Omental fat pad (tissue), 4 donors: ENCODE measurements around the gene KIF3A. TPM values are rescaled to one million over a fixed set of nuclear protein-coding genes. Genes with fewer than 3 reads are reported as not detected.
A peak's percentile ranks its signal among the peaks of the same experiment; 100 is the strongest.

Experiments
- ATAC-seq: fragments of 150-250 bp; one replicate; pipeline ENCODE4 v1.9.1; 2016; ENCODE audit warnings: mild to moderate bottlenecking, moderate library complexity; ENCODE audit not compliant: low FRiP score
- DNase-seq: peaks from one replicate; pipeline ENCODE4 v3.0.0-alpha.2; 2019; ENCODE audit warnings: low spot score
- total RNA-seq, 4 donors: library from RNA; depleted of rRNA; stranded (reverse); fragments of >200 nt; gene quantifications; one replicate each; pipeline ENCODE4 v1.1.0, GENCODE V29; 2016
- TF ChIP-seq, protein P1 (sequence below), 3 donors: fragments of 450-650 bp; IDR thresholded peaks; one replicate each; pipeline ENCODE4 v1.5.1; 2016 to 2017; ENCODE audit warnings: antibody characterized with exemption in 3 of 3, mild to moderate bottlenecking in 3 of 3, moderate library complexity in 2 of 3

Gene KIF3A
- 10 to 100 TPM in 1 of 4 donors, 1 to 10 TPM in 3; 4.4 to 10.4 (median 5.9) TPM for total RNA-seq

DNA sequence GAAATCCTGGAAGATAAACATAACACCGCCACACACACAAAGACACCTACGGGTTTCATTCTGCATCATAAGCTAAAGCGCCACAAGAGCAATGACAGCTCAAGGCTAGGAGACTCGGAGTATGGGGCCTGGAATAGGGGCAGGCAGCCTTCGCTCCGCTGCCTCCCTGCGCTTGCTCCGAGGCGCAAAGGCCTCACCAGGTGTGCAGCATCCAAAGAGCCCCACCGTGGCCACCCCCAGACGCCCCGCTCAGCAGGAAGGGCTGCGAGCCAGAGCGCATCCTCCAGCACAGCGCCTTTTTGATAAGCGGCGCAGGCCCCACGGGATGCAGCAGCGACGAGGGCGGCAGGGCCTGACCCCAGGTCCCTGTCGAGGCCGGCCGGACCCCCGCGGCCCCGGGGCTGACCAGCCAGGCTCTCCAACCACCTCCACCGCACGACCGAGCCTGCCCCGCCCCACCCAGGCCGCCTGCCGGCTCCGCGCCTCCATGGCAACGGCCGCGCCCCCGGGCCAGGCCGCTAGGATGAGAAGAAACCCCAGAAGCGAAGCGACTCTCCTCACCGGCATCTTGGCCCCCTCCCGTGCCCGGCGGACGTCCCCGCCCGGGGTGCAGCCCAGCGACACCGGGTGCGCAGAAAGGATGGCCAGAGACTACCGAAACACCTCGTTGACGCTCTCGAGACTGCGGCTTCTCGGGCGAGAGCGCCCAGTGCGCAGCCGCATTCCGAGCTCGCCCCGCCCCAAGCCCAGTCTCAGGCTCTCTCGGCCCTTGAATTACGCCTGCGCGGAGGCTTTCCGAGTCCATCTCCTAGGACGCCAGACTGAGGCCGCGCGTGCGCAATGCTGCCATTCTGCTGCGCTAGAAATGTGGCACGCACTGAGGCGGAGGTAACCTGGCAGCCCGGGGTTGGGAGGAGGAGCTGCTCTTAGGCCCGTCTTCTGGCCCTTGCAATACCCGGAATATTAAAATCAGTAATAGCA lies at the start of gene KIF3A:
KIF3A (minus strand) TSS at position 694 of the 981 bp plus-strand sequence; CDS start at position 567, 127 bp downstream.
- TF ChIP-seq, protein P1, sequence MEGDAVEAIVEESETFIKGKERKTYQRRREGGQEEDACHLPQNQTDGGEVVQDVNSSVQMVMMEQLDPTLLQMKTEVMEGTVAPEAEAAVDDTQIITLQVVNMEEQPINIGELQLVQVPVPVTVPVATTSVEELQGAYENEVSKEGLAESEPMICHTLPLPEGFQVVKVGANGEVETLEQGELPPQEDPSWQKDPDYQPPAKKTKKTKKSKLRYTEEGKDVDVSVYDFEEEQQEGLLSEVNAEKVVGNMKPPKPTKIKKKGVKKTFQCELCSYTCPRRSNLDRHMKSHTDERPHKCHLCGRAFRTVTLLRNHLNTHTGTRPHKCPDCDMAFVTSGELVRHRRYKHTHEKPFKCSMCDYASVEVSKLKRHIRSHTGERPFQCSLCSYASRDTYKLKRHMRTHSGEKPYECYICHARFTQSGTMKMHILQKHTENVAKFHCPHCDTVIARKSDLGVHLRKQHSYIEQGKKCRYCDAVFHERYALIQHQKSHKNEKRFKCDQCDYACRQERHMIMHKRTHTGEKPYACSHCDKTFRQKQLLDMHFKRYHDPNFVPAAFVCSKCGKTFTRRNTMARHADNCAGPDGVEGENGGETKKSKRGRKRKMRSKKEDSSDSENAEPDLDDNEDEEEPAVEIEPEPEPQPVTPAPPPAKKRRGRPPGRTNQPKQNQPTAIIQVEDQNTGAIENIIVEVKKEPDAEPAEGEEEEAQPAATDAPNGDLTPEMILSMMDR (IDR thresholded peaks at IDR 0.05), result no peak
- peak; percentile 83 for DNase-seq
- ATAC-seq, result peak; percentile 99

DNA sequence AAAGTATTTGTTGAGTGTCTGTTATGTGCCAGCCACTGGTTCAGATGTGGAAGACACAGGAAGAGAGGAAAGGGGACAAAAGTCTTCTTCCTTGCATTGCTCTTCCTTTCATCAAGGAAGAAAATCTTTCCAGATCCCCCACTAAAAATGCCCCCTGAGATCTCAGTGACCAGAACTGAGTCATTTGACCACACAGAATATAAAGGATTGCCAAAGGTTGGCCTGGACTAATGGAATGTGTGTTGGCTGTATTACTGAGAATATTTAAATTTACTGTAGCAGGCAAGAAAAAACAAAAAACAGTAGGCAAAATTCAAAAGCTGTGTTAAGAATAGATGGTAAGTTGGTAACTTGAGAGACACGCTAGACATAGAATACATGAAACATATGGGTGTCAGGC lies 49.7 kb upstream of the KIF3A start:
- no peak for ATAC-seq
- TF ChIP-seq, protein P1 (IDR thresholded peaks at IDR 0.05), result no peak
- DNase-seq, result no peak

DNA sequence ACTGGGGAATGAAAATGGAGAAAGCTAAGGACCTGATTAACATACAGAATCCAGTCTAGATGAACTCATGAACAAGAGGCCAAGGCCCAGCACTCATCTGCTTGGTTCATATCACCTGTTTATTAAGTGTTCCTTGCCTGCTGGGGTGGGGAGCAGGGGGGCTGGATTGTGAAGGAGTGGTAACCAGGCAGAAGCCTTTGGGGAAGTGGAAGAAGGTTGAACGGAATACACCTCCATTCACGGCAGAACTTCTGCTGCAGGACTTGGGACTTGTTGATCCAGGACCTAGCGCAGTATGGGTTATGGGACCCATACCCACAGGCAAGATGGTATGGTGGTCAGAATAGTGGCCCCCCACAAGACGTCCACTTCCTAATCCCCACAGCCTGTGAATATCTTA lies 48.5 kb upstream of the KIF3A start:
- DNase-seq (no peak), ATAC-seq (no peak)
- TF ChIP-seq, protein P1 (IDR thresholded peaks at IDR 0.05), result no peak

DNA sequence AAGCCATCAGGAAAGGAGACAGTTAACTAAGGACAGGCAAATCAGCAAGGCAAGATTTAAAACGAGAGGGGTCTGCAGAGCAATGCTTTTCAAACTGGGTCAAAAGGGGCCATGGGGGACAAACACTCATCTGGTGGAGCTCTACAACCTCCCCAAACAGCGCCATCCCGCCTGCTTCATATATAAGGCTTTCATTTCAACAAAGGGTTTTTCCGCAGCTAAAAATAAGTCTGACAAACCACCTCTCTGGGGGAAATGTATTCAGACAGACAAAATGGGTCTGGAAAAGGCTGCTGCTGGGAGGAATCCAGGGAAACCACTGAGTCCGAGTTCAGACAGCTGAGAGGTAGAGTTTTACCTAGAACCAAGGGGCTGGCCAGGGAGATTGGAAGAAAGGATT lies 48.0 kb upstream of the KIF3A start:
- TF ChIP-seq, protein P1 (IDR thresholded peaks at IDR 0.05), result no peak
- DNase-seq (no peak), ATAC-seq (no peak)

DNA sequence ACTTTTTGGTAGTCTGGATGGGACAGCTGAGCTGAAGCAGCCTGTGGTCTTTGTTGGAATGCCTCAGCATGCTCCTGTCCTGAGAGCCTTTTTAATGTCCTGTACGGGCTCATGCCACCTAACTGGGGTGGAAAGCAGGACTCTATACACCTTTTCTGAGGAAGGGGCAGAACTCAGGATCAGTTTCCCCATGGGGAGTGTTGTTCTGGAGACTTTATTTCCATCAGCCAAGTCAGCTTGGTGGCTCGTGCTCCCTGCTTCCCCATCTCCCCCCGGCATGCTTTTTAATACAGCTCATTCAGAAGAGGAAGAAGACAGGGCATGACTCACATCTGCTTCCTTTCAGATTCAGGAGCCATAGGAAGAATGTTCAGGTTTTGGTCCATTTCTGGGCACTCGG lies 44.8 kb upstream of the KIF3A start:
- ATAC-seq, result no peak

DNA sequence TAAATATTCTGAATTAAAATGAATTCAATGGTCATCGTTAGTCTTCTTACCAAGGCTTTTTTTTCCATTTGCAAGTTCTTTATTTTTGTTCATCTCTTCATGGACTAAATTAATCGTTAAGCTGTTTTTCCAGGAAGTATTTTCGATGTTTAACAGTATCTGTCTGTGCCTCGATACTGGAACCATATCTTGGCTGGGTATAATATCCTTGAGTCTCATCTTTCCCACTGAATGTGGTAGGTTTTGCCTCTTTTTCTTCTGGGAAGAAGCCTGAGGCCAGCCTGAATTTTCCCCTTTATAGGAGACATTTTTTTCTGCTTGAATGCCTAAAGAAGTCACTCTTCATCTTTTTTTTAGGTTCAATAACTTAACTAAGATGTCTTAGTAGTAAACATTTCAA lies 43.7 kb upstream of the KIF3A start:
- DNase-seq, result no peak
- ATAC-seq, result no peak
- TF ChIP-seq, protein P1 (IDR thresholded peaks at IDR 0.05), result no peak

More for the DNA sequence above, 44.8 kb upstream of the KIF3A start:
- TF ChIP-seq, protein P1 (IDR thresholded peaks at IDR 0.05), result no peak
- no peak for DNase-seq

DNA sequence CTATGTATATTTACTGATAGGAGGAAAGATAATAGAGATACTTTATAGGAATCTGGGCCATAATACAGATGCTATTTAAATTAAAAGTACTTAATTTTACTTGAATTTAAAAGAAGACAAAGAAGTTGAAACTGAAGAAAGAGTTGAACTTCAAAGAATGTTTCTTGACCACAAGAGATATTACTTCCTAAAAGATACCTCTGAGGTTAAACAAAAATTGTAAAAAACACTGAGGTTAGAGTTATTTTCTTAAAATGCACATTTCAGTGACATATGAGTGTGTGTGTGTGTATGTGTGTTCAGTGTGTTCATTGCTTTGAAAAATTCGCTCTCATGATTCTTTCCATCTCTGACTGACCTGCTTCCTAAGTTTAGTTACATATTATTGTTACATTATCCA lies 43.2 kb upstream of the KIF3A start:
- no peak for ATAC-seq
- TF ChIP-seq, protein P1 (IDR thresholded peaks at IDR 0.05), result no peak
- DNase-seq, result no peak
